ENCODE measurements around the gene CKLF.
"Not testable (repeated sequence)": the region's sequence is repeated elsewhere in the genome, so short reads cannot be mapped to it uniquely, and the experiment has no call there.

DNA sequence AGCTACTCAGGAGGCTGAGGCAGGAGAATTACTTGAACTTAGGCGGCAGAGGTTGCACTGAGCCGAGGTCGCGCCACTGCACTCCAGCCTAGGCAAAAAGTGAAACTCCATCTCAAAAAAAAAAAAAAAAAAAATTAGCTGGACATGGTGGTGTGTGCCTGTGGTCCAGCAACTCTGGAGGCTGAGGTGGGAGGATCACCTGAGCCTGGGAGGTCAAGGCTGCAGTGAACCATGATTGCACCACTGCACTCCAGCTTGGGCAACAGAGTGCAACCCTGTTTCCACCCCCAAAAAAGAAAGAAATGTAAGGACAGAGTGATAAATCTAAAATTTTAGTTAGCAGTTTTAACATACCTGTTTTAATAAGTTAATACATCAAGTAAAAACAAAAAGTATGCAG is 44.2 kb downstream of the CKLF start:
- not testable (repeated sequence) for TF ChIP-seq EZH2 (IDR thresholded peaks at IDR 0.05; ENCODE audit: low read depth)
- TF ChIP-seq, protein P1, sequence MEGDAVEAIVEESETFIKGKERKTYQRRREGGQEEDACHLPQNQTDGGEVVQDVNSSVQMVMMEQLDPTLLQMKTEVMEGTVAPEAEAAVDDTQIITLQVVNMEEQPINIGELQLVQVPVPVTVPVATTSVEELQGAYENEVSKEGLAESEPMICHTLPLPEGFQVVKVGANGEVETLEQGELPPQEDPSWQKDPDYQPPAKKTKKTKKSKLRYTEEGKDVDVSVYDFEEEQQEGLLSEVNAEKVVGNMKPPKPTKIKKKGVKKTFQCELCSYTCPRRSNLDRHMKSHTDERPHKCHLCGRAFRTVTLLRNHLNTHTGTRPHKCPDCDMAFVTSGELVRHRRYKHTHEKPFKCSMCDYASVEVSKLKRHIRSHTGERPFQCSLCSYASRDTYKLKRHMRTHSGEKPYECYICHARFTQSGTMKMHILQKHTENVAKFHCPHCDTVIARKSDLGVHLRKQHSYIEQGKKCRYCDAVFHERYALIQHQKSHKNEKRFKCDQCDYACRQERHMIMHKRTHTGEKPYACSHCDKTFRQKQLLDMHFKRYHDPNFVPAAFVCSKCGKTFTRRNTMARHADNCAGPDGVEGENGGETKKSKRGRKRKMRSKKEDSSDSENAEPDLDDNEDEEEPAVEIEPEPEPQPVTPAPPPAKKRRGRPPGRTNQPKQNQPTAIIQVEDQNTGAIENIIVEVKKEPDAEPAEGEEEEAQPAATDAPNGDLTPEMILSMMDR (conservative IDR thresholded peaks at IDR 0.05), result not testable (repeated sequence)

All from PC-9 (cell line).